GM21619 (cell line): ENCODE data around the gene EIF1AD.
"Not testable (repeated sequence)": the region's sequence is repeated elsewhere in the genome, so short reads cannot be mapped to it uniquely, and the experiment has no call there.

ENCODE experiments used
- ATAC-seq: cut with Tn5 transposase; IDR thresholded peaks from one replicate; pipeline ENCODE4 v1.9.1; 2021; ENCODE audit not compliant: unreplicated experiment

The EIF1AD gene

DNA sequence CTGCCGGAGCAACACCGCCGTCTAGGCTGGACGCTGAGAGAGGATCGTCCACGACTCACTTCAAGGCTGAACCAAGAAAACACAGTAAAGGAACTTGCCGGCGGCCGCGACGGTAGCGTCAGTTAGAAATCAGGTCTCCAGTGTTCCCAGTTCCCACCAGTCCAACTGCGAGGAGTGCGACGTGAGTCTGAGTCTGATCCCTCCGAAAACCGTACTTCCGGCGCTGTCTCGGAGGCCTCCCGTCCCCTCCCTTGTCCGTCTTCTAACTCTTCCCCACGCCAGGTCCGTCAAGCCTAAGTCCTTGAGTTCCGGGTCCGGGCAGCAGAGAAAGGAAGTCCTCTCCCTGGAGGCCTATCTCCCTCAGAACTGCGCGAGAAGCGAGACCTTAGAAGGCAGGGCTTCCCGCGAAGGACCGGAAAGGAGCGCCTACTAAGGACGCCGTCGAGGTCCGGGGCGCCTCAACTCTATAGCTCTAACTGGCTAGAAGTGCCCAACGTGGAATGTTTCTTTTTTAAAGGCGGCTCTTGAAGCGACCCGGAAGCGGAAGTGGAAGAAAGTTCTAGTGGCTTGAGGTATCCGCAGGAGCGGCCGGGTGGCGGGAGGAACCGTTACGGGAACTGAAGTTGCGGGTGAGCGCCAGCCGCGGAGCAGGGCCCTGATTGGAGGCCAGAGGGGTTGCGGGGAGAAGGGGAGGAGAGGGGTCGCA lies at the start of gene EIF1AD, which contains the start of gene BANF1:
Gene EIF1AD (minus strand): TSS at position 216 of the 706 bp plus-strand sequence. CDS start 1,768 bp downstream, outside the sequence.
Gene BANF1 (plus strand): TSS at position 562 of the 706 bp plus-strand sequence. CDS start 748 bp downstream, outside the sequence.
- ATAC-seq, result peak; percentile 79

- ATAC-seq, result no peak
Observed at GRCh38 chr11:66051371-66051765, 49.4 kb upstream of the EIF1AD start.

DNA sequence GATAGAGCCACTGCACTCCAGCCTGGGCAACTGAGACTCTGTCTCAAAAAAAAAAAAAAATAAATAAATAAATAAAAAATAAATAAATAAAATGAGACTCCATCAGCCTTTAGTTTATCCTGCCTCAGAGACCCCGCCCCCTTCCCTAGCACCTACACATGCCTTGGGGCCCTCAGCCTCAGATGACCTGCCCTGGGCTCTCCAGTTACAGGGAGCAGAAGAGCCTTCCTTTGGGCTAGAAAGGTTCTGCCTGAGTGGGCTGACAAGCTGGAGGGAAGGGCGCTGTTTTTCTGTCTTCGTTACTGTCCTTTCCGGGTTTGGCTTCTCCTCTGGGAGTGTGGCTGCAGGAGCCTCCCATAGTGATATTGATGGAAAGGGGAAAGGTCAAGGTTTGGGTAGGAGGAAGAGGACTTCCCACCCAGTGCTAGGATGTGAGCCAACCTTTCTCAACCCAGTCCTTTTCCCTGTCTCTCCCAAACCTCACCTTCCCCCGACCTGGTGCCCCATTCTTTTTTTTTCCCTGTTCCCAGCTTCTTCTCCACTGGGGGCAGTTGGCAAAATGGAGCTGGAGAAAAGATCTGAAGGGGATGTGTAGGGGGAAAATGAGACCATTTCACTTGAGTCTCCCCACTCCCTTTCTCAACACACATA lies 48.7 kb upstream of the EIF1AD start:
- no peak for ATAC-seq

DNA sequence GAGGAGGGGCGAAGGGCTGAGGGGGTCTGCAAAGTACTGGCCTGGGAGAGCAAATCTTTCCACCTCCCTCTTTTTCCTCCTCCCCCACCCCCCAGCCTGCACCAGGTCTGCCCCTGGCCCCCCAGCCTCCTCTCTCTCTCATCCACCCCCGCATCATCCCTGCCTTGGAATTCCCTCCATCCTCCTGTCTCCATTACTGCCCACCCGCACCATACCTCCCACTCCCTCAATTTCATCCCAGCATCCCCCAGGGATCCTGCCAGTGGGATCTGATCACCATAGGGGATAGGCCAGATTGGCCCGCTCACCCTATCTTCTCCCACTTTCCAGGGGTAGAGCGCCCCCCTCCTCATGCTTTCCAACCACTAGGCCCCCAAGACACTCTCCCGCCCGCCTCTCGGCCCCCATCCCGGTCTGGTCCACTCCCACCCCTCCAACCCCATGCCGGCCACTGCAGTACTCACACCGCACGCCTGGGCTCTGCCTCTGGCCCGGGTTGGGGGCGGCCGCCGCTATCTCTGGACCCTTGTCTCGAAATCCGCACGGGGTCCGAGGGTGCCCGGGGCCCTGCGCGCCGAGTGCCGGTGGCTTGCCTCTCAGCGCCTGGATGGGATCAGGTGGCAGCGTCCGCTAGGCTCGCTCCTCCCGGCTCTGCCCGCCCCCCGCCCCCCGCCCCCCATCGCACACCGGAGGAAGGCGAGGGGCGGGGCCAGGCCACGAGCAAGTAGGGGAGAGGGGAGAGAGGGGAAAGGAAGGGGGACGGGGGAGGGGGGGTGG lies 46.8 kb upstream of the EIF1AD start, which contains the start of gene GAL3ST3:
Gene GAL3ST3 (minus strand): TSS at position 615 of the 777 bp plus-strand sequence. CDS start 3,746 bp downstream, outside the sequence.
- no peak for ATAC-seq

DNA sequence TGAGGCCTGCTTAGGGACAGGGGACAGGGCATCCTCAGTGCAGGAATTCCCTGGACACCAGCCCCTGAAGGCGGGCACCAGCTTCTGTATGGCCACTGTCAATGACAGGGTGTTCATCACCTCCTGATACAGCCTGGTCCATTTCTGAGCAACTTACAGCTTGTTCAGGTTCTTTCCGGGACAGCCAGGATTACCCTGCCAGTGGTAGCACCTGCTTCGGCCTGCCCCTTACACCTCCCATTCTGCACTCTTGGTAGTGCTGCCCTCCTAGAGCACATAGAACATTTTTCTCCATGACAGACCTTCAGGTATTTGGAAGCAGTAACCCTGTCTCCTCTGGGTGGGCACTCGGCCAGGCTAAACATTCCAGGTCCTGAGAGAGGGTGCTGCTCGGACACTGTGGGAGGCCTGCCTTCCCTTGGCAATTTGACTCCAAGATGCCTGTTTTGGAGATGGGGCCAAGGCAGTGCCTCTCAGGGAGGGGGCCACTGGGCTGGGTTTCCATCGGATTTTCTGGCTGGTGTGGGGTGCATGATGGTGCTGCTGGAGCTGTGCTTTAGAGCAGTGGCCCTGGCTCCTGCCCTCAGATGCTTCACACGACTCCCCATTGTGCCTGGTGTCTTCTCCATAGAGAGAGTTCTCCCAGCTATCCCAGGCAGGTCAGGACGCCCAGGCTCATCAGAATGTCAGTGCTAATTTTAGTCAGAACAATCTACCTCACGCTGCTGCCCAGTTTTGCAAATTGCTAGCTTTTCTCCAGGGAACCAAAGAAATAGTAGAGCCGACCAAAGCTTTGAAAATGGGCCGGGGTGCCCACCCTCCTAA lies 45.8 kb upstream of the EIF1AD start:
- no peak for ATAC-seq

DNA sequence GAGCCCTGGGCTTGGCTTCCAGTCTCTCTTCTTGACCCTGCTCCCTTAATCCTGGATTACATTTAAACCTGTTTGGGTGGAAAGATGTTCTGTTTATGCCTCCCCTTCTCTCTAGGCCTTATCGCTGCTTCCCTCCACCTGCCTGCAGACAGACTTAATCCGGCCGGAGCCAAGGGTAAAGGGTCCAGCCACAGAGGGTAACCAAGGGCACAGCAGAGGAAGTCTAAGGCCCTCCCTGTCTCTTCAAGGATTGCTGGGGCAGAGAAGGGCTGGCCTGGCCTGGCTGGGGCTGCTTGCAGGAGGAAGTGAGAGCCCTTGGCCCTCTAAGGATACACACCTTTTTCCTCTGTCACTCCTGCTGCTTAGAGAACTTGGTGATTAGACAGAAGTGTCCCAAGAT lies 44.9 kb upstream of the EIF1AD start:
- ATAC-seq, result no peak

DNA sequence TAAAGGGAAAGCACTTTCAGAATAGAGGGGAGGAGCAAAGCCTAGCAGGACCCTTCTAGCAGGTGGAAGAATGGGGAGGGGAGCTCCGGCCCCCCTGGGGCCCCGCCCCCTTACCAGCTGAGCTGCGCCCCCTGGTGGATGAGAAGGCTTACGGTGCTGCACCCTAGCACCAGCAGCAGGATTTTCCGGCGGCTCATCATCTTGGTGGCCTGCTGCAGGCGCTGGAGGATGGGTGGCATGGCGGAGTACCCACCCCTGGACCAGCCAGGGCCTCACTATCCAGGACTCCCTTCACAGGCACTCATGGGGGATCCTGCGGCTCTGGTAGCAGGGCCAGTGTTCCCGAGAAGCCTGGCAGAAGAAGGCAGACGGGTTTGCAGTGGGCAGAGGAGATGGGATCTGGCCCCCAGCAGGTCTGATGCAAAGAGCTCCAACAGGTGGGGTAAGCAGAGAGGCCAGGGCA lies 43.3 kb upstream of the EIF1AD start:
- no peak for ATAC-seq

GRCh38 chr11:66044757-66045156 lies 42.8 kb upstream of the EIF1AD start:
- ATAC-seq, result no peak

GRCh38 chr11:66042996-66043906 lies 41.3 kb upstream of the EIF1AD start:
- ATAC-seq, result no peak

GRCh38 chr11:66042227-66042995 lies 40.5 kb upstream of the EIF1AD start:
- ATAC-seq, result no peak

DNA sequence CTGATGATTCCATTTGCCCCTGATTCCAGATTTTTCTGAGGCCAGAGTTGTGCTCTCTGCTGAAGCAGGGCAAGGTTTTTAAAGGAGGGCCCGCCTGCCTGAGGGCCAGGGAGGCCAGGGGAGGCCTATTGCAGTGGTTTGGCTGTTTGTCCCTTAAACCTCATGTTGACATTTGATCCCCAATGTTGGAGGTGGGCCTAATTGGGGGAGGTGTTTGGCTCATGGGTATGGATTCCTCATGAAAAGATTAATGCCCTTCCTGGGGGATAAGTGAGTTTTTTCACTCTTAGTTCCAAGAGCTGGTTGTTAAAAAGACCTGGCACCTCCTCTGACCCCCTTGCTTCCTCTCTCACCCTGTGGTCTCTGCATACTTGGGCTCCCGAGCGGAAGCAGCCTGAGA lies 37.8 kb upstream of the EIF1AD start:
- ATAC-seq, result no peak

DNA sequence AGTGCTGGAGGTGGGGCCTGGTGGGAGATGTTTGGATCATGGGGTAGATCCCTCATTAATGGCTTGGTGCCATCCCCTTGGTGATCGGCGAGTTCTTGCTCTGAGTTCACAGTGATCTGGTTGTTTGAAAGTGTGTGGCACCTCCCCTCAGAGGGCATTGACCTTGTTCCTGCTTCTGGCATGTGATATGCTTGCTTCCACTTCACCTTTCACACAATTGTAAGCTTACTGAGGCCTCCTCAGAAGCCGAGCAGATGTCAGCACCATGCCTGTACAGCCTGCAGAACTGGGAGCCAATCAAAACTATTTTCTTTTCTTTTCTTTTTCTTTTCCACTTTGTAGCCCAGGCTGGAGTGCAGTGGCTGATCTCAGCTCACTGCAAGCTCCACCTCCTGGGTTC lies 35.4 kb upstream of the EIF1AD start:
- no peak for ATAC-seq

DNA sequence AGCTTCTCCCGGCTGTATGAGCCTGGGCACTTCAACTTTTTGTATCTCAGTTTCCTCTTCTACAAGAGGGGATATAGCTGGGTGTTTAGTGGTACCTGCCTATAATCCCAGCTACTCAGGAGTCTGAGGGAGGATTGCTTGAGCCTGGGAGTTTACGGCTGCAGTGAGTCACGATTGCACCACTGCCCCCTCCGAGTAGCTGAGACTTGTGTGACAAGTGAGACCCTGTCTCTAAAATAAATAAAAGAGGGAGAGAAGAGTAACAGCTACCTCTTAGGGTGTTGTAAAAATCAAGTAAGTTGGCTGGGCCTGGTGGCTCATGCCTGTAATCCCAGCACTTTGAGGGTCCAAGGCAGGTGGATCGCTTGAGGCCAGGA lies 34.4 kb upstream of the EIF1AD start:
- no peak for ATAC-seq

GRCh38 chr11:66035653-66036333 lies 33.8 kb upstream of the EIF1AD start:
- no peak for ATAC-seq

- ATAC-seq, result no peak
Observed at GRCh38 chr11:66032957-66033735, 31.2 kb upstream of the EIF1AD start.

GRCh38 chr11:66026017-66026529 lies 24.1 kb upstream of the EIF1AD start, which contains the start of gene CATSPER1:
Gene CATSPER1 (minus strand): TSS chr11:66026479. CDS start chr11:66026379, 100 bp downstream.
- no peak for ATAC-seq

- ATAC-seq, result not testable (repeated sequence)
Observed at GRCh38 chr11:66023186-66023440, 21.2 kb upstream of the EIF1AD start.
